Activated T-helper 2 cell treated with anti-CD3 and anti-CD28 coated beads, Interferon-gamma antibody, Interleukin-2, Interleukin-4, amounts not matched to agents 10 μg/mL and 5 μg/mL and 100 μg/mL, durations not matched to agents 14 hours and 24 hours and 36 hours (primary cell): ENCODE measurements around the gene NFKB1. TPM values are rescaled to one million over a fixed set of nuclear protein-coding genes. Genes with fewer than 3 reads are reported as not detected.
A peak's percentile ranks its signal among the peaks of the same experiment; 100 is the strongest.

ENCODE experiments used
- DNase-seq: peaks from one replicate; pipeline ENCODE4 v3.0.0; 2021; ENCODE audit warnings: low spot score
- H3K27ac Mint-ChIP-seq: one replicate; pipeline ENCODE4 v1.8.0; 2021; ENCODE audit warnings: mixed read lengths
- H3K27me3 Mint-ChIP-seq: one replicate; pipeline ENCODE4 v1.8.0; 2021; ENCODE audit warnings: low read depth, mixed read lengths
- H3K36me3 Mint-ChIP-seq: one replicate; pipeline ENCODE4 v1.8.0; 2021; ENCODE audit warnings: low read depth, mixed read lengths
- H3K4me1 Mint-ChIP-seq: one replicate; pipeline ENCODE4 v1.8.0; 2021; ENCODE audit warnings: low read depth, mixed read lengths
- H3K4me3 Mint-ChIP-seq: one replicate; pipeline ENCODE4 v1.8.0; 2021; ENCODE audit warnings: low read depth, mild to moderate bottlenecking, moderate library complexity, mixed read lengths
- H3K9me3 Mint-ChIP-seq: one replicate; pipeline ENCODE4 v1.8.0; 2021; ENCODE audit warnings: mixed read lengths
- intact Hi-C: fragments of 100-400 bp; cut with micrococcal nuclease; formaldehyde crosslinking; loops from one replicate; pipeline ENCODE4 v1.15.1; 2023
- total RNA-seq: library from RNA; stranded (reverse); gene quantifications from 2 replicates; pipeline ENCODE4 v1.2.3, GENCODE V29; 2022

The NFKB1 gene
- total RNA-seq, 1 donor from 2014 or later = 199 TPM

GRCh38 chr4:102525097-102525496 is 23.9 kb downstream of the NFKB1 start:
- Mint-ChIP-seq H3K27ac (peak overlapping the region; percentile 53), H3K9me3 (no peaks in the 10 kb centered on the region), H3K27me3 (no peaks in the 10 kb centered on the region), H3K36me3 (peaks cover 73% of the 10 kb centered on the region), H3K4me3 (no peak overlapping the region), H3K4me1 (peaks cover 83% of the 10 kb centered on the region)
- intact Hi-C loops = loop anchor here (5.0 kb wide), 1 partner anchor 102 kb away; no protein-coding TSS in a partner anchor
- no peak for DNase-seq

- intact Hi-C loops = loop anchor here (5.0 kb wide), 1 partner anchor 102 kb away; no protein-coding TSS in a partner anchor
- no peak for DNase-seq
- H3K4me3 Mint-ChIP-seq = no peak overlapping the region
- no peaks in the 10 kb centered on the region for H3K27me3 Mint-ChIP-seq
- H3K9me3 Mint-ChIP-seq = no peaks in the 10 kb centered on the region
- peak overlapping the region; percentile 53 for H3K27ac Mint-ChIP-seq
- H3K36me3 Mint-ChIP-seq = peaks cover 73% of the 10 kb centered on the region
- peaks cover 83% of the 10 kb centered on the region for H3K4me1 Mint-ChIP-seq
Observed at GRCh38 chr4:102525504-102525903, 24.3 kb downstream of the NFKB1 start.

- no peak overlapping the region for H3K27ac Mint-ChIP-seq
- H3K27me3 Mint-ChIP-seq = no peaks in the 10 kb centered on the region
- no peaks in the 10 kb centered on the region for H3K9me3 Mint-ChIP-seq
- H3K36me3 Mint-ChIP-seq = peaks cover 81% of the 10 kb centered on the region
- peak overlapping the region; percentile 69 for H3K4me3 Mint-ChIP-seq
- intact Hi-C loops = loop anchor here (2.0 to 5.0 kb wide), 4 partner anchors 34 to 101 kb away; no protein-coding TSS in a partner anchor
- no peak for DNase-seq
- peaks cover 82% of the 10 kb centered on the region for H3K4me1 Mint-ChIP-seq
Observed at GRCh38 chr4:102526532-102526931, 25.4 kb downstream of the NFKB1 start.

- H3K27ac Mint-ChIP-seq = peak overlapping the region; percentile 80
- no peak for DNase-seq
- H3K4me1 Mint-ChIP-seq = peaks cover 73% of the 10 kb centered on the region
- no peaks in the 10 kb centered on the region for H3K9me3 Mint-ChIP-seq
- H3K27me3 Mint-ChIP-seq = no peaks in the 10 kb centered on the region
- H3K36me3 Mint-ChIP-seq = peaks cover 85% of the 10 kb centered on the region
- peak overlapping the region; percentile 61 for H3K4me3 Mint-ChIP-seq
- intact Hi-C loops = loop anchor here (1.0 to 5.0 kb wide), 5 partner anchors 8 to 100 kb away; no protein-coding TSS in a partner anchor
Observed at GRCh38 chr4:102527695-102528283, 26.6 kb downstream of the NFKB1 start.

GRCh38 chr4:102529977-102530376 is 28.8 kb downstream of the NFKB1 start:
- Mint-ChIP-seq H3K9me3 (no peaks in the 10 kb centered on the region), H3K27ac (no peak overlapping the region), H3K36me3 (peaks cover 91% of the 10 kb centered on the region)

GRCh38 chr4:102530986-102531385 is 29.8 kb downstream of the NFKB1 start:
- intact Hi-C loops = no loop called here
- Mint-ChIP-seq H3K27ac (no peak overlapping the region), H3K4me3 (no peak overlapping the region), H3K27me3 (no peaks in the 10 kb centered on the region), H3K9me3 (no peaks in the 10 kb centered on the region), H3K4me1 (peaks cover 75% of the 10 kb centered on the region), H3K36me3 (peaks cover 87% of the 10 kb centered on the region)
- DNase-seq = no peak

More at GRCh38 chr4:102529977-102530376, 28.8 kb downstream of the NFKB1 start:
- H3K4me1 Mint-ChIP-seq = peaks cover 75% of the 10 kb centered on the region
- intact Hi-C loops = loop anchor here (5.0 kb wide), 1 partner anchor 97 kb away; no protein-coding TSS in a partner anchor
- H3K4me3 Mint-ChIP-seq = no peak overlapping the region
- no peaks in the 10 kb centered on the region for H3K27me3 Mint-ChIP-seq
- DNase-seq = no peak

GRCh38 chr4:102531462-102531861 is 30.3 kb downstream of the NFKB1 start:
- Mint-ChIP-seq H3K4me1 (peaks cover 74% of the 10 kb centered on the region), H3K9me3 (no peaks in the 10 kb centered on the region), H3K4me3 (no peak overlapping the region), H3K36me3 (peaks cover 86% of the 10 kb centered on the region), H3K27ac (no peak overlapping the region), H3K27me3 (no peaks in the 10 kb centered on the region)
- intact Hi-C loops = no loop called here
- DNase-seq = no peak

GRCh38 chr4:102533348-102533747 is 32.2 kb downstream of the NFKB1 start:
- no peak for DNase-seq
- H3K27ac Mint-ChIP-seq = no peak overlapping the region
- no peaks in the 10 kb centered on the region for H3K9me3 Mint-ChIP-seq
- no peaks in the 10 kb centered on the region for H3K27me3 Mint-ChIP-seq
- intact Hi-C loops = no loop called here
- peaks cover 80% of the 10 kb centered on the region for H3K36me3 Mint-ChIP-seq
- no peak overlapping the region for H3K4me3 Mint-ChIP-seq
- H3K4me1 Mint-ChIP-seq = peaks cover 60% of the 10 kb centered on the region

GRCh38 chr4:102533904-102534303 is 32.7 kb downstream of the NFKB1 start:
- Mint-ChIP-seq H3K4me1 (peaks cover 55% of the 10 kb centered on the region), H3K9me3 (no peaks in the 10 kb centered on the region), H3K4me3 (no peak overlapping the region), H3K27me3 (no peaks in the 10 kb centered on the region), H3K36me3 (peaks cover 78% of the 10 kb centered on the region), H3K27ac (no peak overlapping the region)
- DNase-seq = no peak
- intact Hi-C loops = loop anchor here (2.0 kb wide), 4 partner anchors 53 to 189 kb away; partner anchors contain the start of gene SLC39A8

GRCh38 chr4:102534845-102535244 is 33.7 kb downstream of the NFKB1 start:
- H3K36me3 Mint-ChIP-seq = peaks cover 79% of the 10 kb centered on the region
- H3K4me1 Mint-ChIP-seq = peaks cover 56% of the 10 kb centered on the region
- no peaks in the 10 kb centered on the region for H3K9me3 Mint-ChIP-seq
- no peak overlapping the region for H3K4me3 Mint-ChIP-seq
- no peak for DNase-seq
- H3K27ac Mint-ChIP-seq = peak overlapping the region; percentile 42
- intact Hi-C loops = loop anchor here (1.0 to 2.0 kb wide), 8 partner anchors 8 to 272 kb away; partner anchors contain the start of genes NFKB1 and SLC39A8
- H3K27me3 Mint-ChIP-seq = no peaks in the 10 kb centered on the region

GRCh38 chr4:102535398-102536082 is 34.4 kb downstream of the NFKB1 start:
- Mint-ChIP-seq H3K4me1 (peaks cover 54% of the 10 kb centered on the region), H3K4me3 (peak overlapping the region; percentile 5), H3K27me3 (no peaks in the 10 kb centered on the region), H3K9me3 (no peaks in the 10 kb centered on the region), H3K27ac (peak overlapping the region; percentile 55), H3K36me3 (peaks cover 78% of the 10 kb centered on the region)
- intact Hi-C loops = loop anchor here (1.0 to 2.0 kb wide), 8 partner anchors 8 to 272 kb away; partner anchors contain the start of genes NFKB1 and SLC39A8
- no peak for DNase-seq

- H3K27me3 Mint-ChIP-seq = no peaks in the 10 kb centered on the region
- H3K4me1 Mint-ChIP-seq = peaks cover 55% of the 10 kb centered on the region
- intact Hi-C loops = no loop called here
Observed at GRCh38 chr4:102536768-102537167, 35.6 kb downstream of the NFKB1 start.

GRCh38 chr4:102537269-102537668 is 36.1 kb downstream of the NFKB1 start:
- peaks cover 78% of the 10 kb centered on the region for H3K36me3 Mint-ChIP-seq
- DNase-seq = no peak
- no peaks in the 10 kb centered on the region for H3K9me3 Mint-ChIP-seq
- H3K27me3 Mint-ChIP-seq = no peaks in the 10 kb centered on the region
- no peak overlapping the region for H3K4me3 Mint-ChIP-seq
- no peak overlapping the region for H3K27ac Mint-ChIP-seq
- intact Hi-C loops = no loop called here
- H3K4me1 Mint-ChIP-seq = peaks cover 54% of the 10 kb centered on the region

More at GRCh38 chr4:102536768-102537167, 35.6 kb downstream of the NFKB1 start:
- Mint-ChIP-seq H3K36me3 (peaks cover 78% of the 10 kb centered on the region), H3K9me3 (no peaks in the 10 kb centered on the region), H3K4me3 (no peak overlapping the region), H3K27ac (no peak overlapping the region)
- DNase-seq = no peak
